Loucy (cell line): ENCODE measurements around the gene CAMK1D.

Experiments used
- CTCF ChIP-seq: fragments of 200-600 bp; sonication (generic); conservative IDR thresholded peaks from 2 replicates; pipeline ENCODE4 v1.5.1; 2014; ENCODE audit warnings: mild to moderate bottlenecking, antibody characterized with exemption, low read length
- EZH2phosphoT487 ChIP-seq: fragments of 200-600 bp; IDR thresholded peaks from 2 replicates; pipeline ENCODE4 v1.6.1; 2018; ENCODE audit warnings: antibody characterized with exemption, mild to moderate bottlenecking, moderate library complexity, borderline replicate concordance

- TF ChIP-seq CTCF = no peak
- TF ChIP-seq EZH2phosphoT487 = no peak
Measured at GRCh38 chr10:12644380-12645144, 295.2 kb downstream of the CAMK1D start.
